Kidney (tissue), 14 donors: Measurements from ENCODE around the gene OR10Z1. TPM values are rescaled to one million over a fixed set of nuclear protein-coding genes. Genes with fewer than 3 reads are reported as not detected.

ENCODE experiments used
- DNase-seq, 5 donors: peaks; one replicate each; pipeline ENCODE4 v3.0.0-alpha.2; 2013 to 2020
- FAIRE-seq: peaks from 2 replicates; lab custom pipeline; 2012; peaks lifted over from hg19 to GRCh38; lab: Jason Lieb, UNC
- H3K27ac ChIP-seq, 2 donors: one replicate each; pipeline ENCODE4 v1.7.0; 2013; ENCODE audit warnings: low read depth in 2 of 2, low read length in 2 of 2, inconsistent platforms in 1 of 2
- H3K27me3 ChIP-seq: one replicate; pipeline ENCODE4 v1.7.1; 2013; ENCODE audit warnings: low read length, inconsistent platforms; ENCODE audit not compliant: control insufficient read depth, insufficient read depth
- H3K36me3 ChIP-seq, 3 donors: one replicate each; pipeline versions ENCODE4 v1.7.0 to v1.7.1; 2013; ENCODE audit warnings: low read length in 3 of 3, control low read depth in 1 of 3, inconsistent platforms in 1 of 3; ENCODE audit not compliant: insufficient read depth in 3 of 3, control insufficient read depth in 2 of 3
- H3K4me1 ChIP-seq, 3 donors: one replicate each; pipeline versions ENCODE4 v1.7.0 to v1.7.1; 2013; ENCODE audit warnings: low read length in 3 of 3, inconsistent platforms in 1 of 3, low read depth in 1 of 3; ENCODE audit not compliant: control insufficient read depth in 2 of 3, insufficient read depth in 2 of 3
- H3K4me3 ChIP-seq, 3 donors: one replicate each; pipeline versions ENCODE4 v1.7.0 to v1.8.1; 2013; ENCODE audit warnings: low read length in 3 of 3, control low read depth in 1 of 3, inconsistent platforms in 1 of 3
- H3K9ac ChIP-seq, 3 donors: one replicate each; pipeline versions ENCODE4 v1.7.0 to v1.7.1; 2013; ENCODE audit warnings: low read length in 3 of 3, control low read depth in 1 of 3, inconsistent platforms in 1 of 3
- H3K9me3 ChIP-seq, 3 donors: one replicate each; pipeline versions ENCODE4 v1.7.0 to v1.7.1; 2013; ENCODE audit warnings: low read length in 3 of 3, control low read depth in 1 of 3, inconsistent platforms in 1 of 3; ENCODE audit not compliant: control insufficient read depth in 2 of 3, insufficient read depth in 1 of 3
- CTCF ChIP-seq: IDR thresholded peaks from 3 replicates; pipeline ENCODE4 v1.5.1; 2012; ENCODE audit warnings: mild to moderate bottlenecking, moderate library complexity, borderline replicate concordance; ENCODE audit not compliant: insufficient read depth; ENCODE audit errors: extremely low read depth
- intact Hi-C: fragments of 100-400 bp; cut with DNase I; formaldehyde crosslinking; loops from one replicate; pipeline ENCODE4 v1.11.1; 2022
- polyA plus RNA-seq: library from polyadenylated mRNA; stranded (reverse); fragments of 350-450 nt; fragmentation: Illumina TruSeq; extraction: RNeasy Lipid Tissue Mini Kit (QIAGEN cat#74804); gene quantifications from one replicate; pipeline ENCODE4 v1.2.3, GENCODE V29; 2014; ENCODE audit warnings: low read depth, low replicate concordance; ENCODE audit not compliant: insufficient read depth
- total RNA-seq: library from RNA; stranded (reverse); fragmentation: NEBNext Ultra II Directional; extraction: Animal tissue kit (Norgen Biotek cat#: 25700); gene quantifications from one replicate; pipeline ENCODE4 v1.2.1, GENCODE V29; 2021
- donor health status: control.
- donor health status: control.
- donor health status: control.
- donor health status: control.
- donor health status: control.
- donor health status: DM: yes; HTN: yes; CAD: no.
- donor health status: Normal renal cell carcinoma (clear cell type).

The OR10Z1 gene
- total and polyA plus RNA-seq, 2 donors from 2014 or later, result not detected

GRCh38 chr1:158579733-158580132 lies 25.3 kb upstream of the OR10Z1 start, which contains the start of gene OR10X1:
Gene OR10X1 (minus strand): TSS chr1:158579899. CDS start chr1:158579899, 0 bp downstream.
- no peak for TF ChIP-seq CTCF
- no peaks in the 10 kb centered on the region for H3K36me3 ChIP-seq
- intact Hi-C loops, result no loop called here
- H3K9me3 ChIP-seq, result no peaks in the 10 kb centered on the region
- no peaks in the 10 kb centered on the region for H3K27me3 ChIP-seq
- no peak within 1 kb of the TSS for H3K4me3 ChIP-seq
- no peak within 1 kb of the TSS for H3K9ac ChIP-seq
- H3K4me1 ChIP-seq, result no peaks in the 10 kb centered on the region
- H3K27ac ChIP-seq, result no peak within 1 kb of the TSS
- FAIRE-seq (no peak), DNase-seq (no peak)

GRCh38 chr1:158583962-158584361 lies 21.1 kb upstream of the OR10Z1 start:
- Histone ChIP-seq H3K4me1 (no peaks in the 10 kb centered on the region), H3K9ac (no peak overlapping the region), H3K27me3 (no peaks in the 10 kb centered on the region), H3K4me3 (no peak overlapping the region), H3K9me3 (peaks cover 0 to 3% (median 0%) of the 10 kb centered on the region in 3 donors), H3K27ac (no peak overlapping the region), H3K36me3 (no peaks in the 10 kb centered on the region)
- FAIRE-seq (no peak), DNase-seq (no peak)
- TF ChIP-seq CTCF, result no peak
- intact Hi-C loops, result no loop called here

- H3K4me1 ChIP-seq, result no peaks in the 10 kb centered on the region
- peaks cover 0 to 3% (median 0%) of the 10 kb centered on the region in 3 donors for H3K9me3 ChIP-seq
- H3K27me3 ChIP-seq, result no peaks in the 10 kb centered on the region
- no peak overlapping the region for H3K4me3 ChIP-seq
- no peak for FAIRE-seq
- no peak overlapping the region for H3K27ac ChIP-seq
- H3K9ac ChIP-seq, result no peak overlapping the region
- no peaks in the 10 kb centered on the region for H3K36me3 ChIP-seq
- no peak for DNase-seq
- TF ChIP-seq CTCF, result no peak
- intact Hi-C loops, result no loop called here
Measured at GRCh38 chr1:158586942-158587341, 18.1 kb upstream of the OR10Z1 start.

- Histone ChIP-seq H3K4me1 (no peaks in the 10 kb centered on the region), H3K9ac (no peak overlapping the region), H3K36me3 (no peaks in the 10 kb centered on the region), H3K9me3 (peaks cover 0 to 10% (median 0%) of the 10 kb centered on the region in 3 donors), H3K27ac (no peak overlapping the region), H3K27me3 (no peaks in the 10 kb centered on the region), H3K4me3 (no peak overlapping the region)
- intact Hi-C loops, result no loop called here
- DNase-seq (no peak), FAIRE-seq (no peak)
- no peak for TF ChIP-seq CTCF
Measured at GRCh38 chr1:158600735-158601134, 4.3 kb upstream of the OR10Z1 start.
